ENCODE measurements around the gene ACSF2.

GRCh38 chr17:50473901-50474300 lies 47.9 kb downstream of the ACSF2 start:
- TF ChIP-seq EP300 (IDR thresholded peaks at IDR 0.05): no peak
- no peak for TF ChIP-seq CTCF (IDR thresholded peaks at IDR 0.05)
- no peak for TF ChIP-seq POLR2A (IDR thresholded peaks at IDR 0.05)
